K562 (cell line): Measurements from ENCODE around the gene THADA. TPM values are rescaled to one million over a fixed set of nuclear protein-coding genes. Genes with fewer than 3 reads are reported as not detected.

Experiments
- ATF1 ChIP-seq, 2 experiments: fragments of 450-650 bp in 1 of 2; IDR thresholded peaks; 2 replicates each; pipeline ENCODE4 v1.6.1; 2016; ENCODE audit warnings: missing compliant biosample characterization in 1 of 2, missing genetic modification characterization in 1 of 2
- EHMT2 ChIP-seq: fragments of 450-650 bp; IDR thresholded peaks from 2 replicates; pipeline ENCODE4 v1.6.1; 2018; ENCODE audit warnings: antibody characterized with exemption
- ESRRA ChIP-seq: fragments of 450-650 bp; IDR thresholded peaks from 2 replicates; pipeline ENCODE4 v1.6.1; 2014; ENCODE audit warnings: low read depth, mild to moderate bottlenecking, moderate library complexity, borderline replicate concordance
- FOXK1 ChIP-seq: sonication (generic); formaldehyde crosslinking; IDR thresholded peaks from 2 replicates; pipeline ENCODE4 v1.8.0; 2022; ENCODE audit warnings: missing genetic modification reagents, mild to moderate bottlenecking, borderline replicate concordance
- FOXP4 ChIP-seq: sonication (generic); formaldehyde crosslinking; IDR thresholded peaks from 2 replicates; pipeline ENCODE4 v1.8.0; 2022; ENCODE audit warnings: mild to moderate bottlenecking, missing genetic modification reagents, borderline replicate concordance
- KAT7 ChIP-seq: sonication (generic); formaldehyde crosslinking; IDR thresholded peaks from 2 replicates; pipeline ENCODE4 v1.8.0; 2022; ENCODE audit warnings: missing genetic modification reagents, mild to moderate bottlenecking, borderline replicate concordance
- SIN3A ChIP-seq, 2 experiments: fragments of 150-350 bp in 1 of 2; IDR thresholded peaks; 2 replicates each; pipeline ENCODE4 v1.6.1; 2011 to 2016; ENCODE audit warnings: borderline replicate concordance in 2 of 2, low read depth in 2 of 2, low read length in 2 of 2, mild to moderate bottlenecking in 2 of 2, moderate library complexity in 2 of 2; ENCODE audit not compliant: control insufficient read depth in 1 of 2
- TCF3 ChIP-seq: sonication (generic); formaldehyde crosslinking; IDR thresholded peaks from 2 replicates; pipeline ENCODE4 v1.4.0; 2020; ENCODE audit warnings: mild to moderate bottlenecking, missing genetic modification reagents
- ZNF253 ChIP-seq: fragments of 250-450 bp; sonication (Bioruptor Pico); conservative IDR thresholded peaks from 2 replicates; pipeline ENCODE4 v1.6.1; 2021; ENCODE audit warnings: mild to moderate bottlenecking
- ZSCAN32 ChIP-seq: fragments of 450-650 bp; formaldehyde crosslinking; IDR thresholded peaks from 2 replicates; pipeline ENCODE4 v1.4.0; 2020; ENCODE audit warnings: mild to moderate bottlenecking, moderate library complexity
- polyA plus RNA-seq, 8 experiments: library from polyadenylated mRNA; depleted of rRNA in 4 of 8; stranded (reverse) in 5 of 8; unstranded in 3 of 8; fragments of >200 nt; fragmentation: Nextera tagmentation in 2 of 8; fragmentation: Illumina TruSeq in 1 of 8; extraction: Ambion mirVana in 2 of 8; extraction: Trizol in 1 of 8; gene quantifications; 2 replicates each; pipeline versions ENCODE4 v1.2.1 to v1.2.3, GENCODE V29; 2011 to 2014; ENCODE audit warnings: inconsistent platforms in 1 of 8, missing spikeins in 1 of 8
- total RNA-seq, 7 experiments: library from RNA; depleted of rRNA in 6 of 7; stranded (reverse); fragments of >200 nt in 6 of 7; fragmentation: Illumina TruSeq in 2 of 7; extraction: Trizol in 2 of 7; gene quantifications; 2 replicates each; pipeline versions ENCODE4 v1.2.1 to v1.2.3, GENCODE V29; 2011 to 2021; ENCODE audit warnings: low replicate concordance in 1 of 7
- TF ChIP-seq, protein P1 (sequence below), 2 experiments: fragments of 450-650 bp; IDR thresholded peaks; 2 replicates each; pipeline ENCODE4 v1.6.1; 2016
- TF ChIP-seq, protein P2 (sequence below): sonication (generic); formaldehyde crosslinking; IDR thresholded peaks from 2 replicates; pipeline ENCODE4 v1.8.1; 2023; ENCODE audit warnings: mild to moderate bottlenecking, missing genetic modification reagents
- TF ChIP-seq, protein P3 (sequence below): IDR thresholded peaks from 2 replicates; pipeline ENCODE4 v1.6.1; 2011; ENCODE audit warnings: borderline replicate concordance, low read depth, mild to moderate bottlenecking, moderate library complexity, low read length; ENCODE audit not compliant: insufficient read depth, poor library complexity, severe bottlenecking

THADA gene
- total and polyA plus RNA-seq, 9 of the 15 experiments (the other 6 are each of a cell fraction or from before 2014, with no cell fraction given) = 17.8 to 34.7 (median 31.9) TPM

GRCh38 chr2:43210467-43211303, 385.2 kb downstream of the THADA start (continued):
- TF ChIP-seq, protein P1, sequence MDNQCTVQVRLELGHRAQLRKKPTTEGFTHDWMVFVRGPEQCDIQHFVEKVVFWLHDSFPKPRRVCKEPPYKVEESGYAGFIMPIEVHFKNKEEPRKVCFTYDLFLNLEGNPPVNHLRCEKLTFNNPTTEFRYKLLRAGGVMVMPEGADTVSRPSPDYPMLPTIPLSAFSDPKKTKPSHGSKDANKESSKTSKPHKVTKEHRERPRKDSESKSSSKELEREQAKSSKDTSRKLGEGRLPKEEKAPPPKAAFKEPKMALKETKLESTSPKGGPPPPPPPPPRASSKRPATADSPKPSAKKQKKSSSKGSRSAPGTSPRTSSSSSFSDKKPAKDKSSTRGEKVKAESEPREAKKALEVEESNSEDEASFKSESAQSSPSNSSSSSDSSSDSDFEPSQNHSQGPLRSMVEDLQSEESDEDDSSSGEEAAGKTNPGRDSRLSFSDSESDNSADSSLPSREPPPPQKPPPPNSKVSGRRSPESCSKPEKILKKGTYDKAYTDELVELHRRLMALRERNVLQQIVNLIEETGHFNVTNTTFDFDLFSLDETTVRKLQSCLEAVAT (IDR thresholded peaks at IDR 0.05) = peak in 1 of 2 experiments; percentile 96; a peak in 2 of 4 replicates
- TF ChIP-seq ZNF253 (CRISPR knock-in tag) = no peak
- TF ChIP-seq SIN3A (IDR thresholded peaks at IDR 0.05; ENCODE audit: borderline replicate concordance in 2 of 2, control insufficient read depth in 1 of 2, low read depth in 2 of 2, low read length in 2 of 2) = no peak
- no peak for TF ChIP-seq EHMT2
- TF ChIP-seq, protein P2, sequence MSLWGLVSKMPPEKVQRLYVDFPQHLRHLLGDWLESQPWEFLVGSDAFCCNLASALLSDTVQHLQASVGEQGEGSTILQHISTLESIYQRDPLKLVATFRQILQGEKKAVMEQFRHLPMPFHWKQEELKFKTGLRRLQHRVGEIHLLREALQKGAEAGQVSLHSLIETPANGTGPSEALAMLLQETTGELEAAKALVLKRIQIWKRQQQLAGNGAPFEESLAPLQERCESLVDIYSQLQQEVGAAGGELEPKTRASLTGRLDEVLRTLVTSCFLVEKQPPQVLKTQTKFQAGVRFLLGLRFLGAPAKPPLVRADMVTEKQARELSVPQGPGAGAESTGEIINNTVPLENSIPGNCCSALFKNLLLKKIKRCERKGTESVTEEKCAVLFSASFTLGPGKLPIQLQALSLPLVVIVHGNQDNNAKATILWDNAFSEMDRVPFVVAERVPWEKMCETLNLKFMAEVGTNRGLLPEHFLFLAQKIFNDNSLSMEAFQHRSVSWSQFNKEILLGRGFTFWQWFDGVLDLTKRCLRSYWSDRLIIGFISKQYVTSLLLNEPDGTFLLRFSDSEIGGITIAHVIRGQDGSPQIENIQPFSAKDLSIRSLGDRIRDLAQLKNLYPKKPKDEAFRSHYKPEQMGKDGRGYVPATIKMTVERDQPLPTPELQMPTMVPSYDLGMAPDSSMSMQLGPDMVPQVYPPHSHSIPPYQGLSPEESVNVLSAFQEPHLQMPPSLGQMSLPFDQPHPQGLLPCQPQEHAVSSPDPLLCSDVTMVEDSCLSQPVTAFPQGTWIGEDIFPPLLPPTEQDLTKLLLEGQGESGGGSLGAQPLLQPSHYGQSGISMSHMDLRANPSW (CRISPR knock-in tag) = no peak
- no peak for TF ChIP-seq ATF1 (CRISPR knock-in tag; IDR thresholded peaks at IDR 0.05)
- TF ChIP-seq ATF1 (tag; IDR thresholded peaks at IDR 0.05) = peak; percentile 74
- peak; percentile 88; the same call in 1 of the 2 replicates for TF ChIP-seq ESRRA
- TF ChIP-seq, protein P3, sequence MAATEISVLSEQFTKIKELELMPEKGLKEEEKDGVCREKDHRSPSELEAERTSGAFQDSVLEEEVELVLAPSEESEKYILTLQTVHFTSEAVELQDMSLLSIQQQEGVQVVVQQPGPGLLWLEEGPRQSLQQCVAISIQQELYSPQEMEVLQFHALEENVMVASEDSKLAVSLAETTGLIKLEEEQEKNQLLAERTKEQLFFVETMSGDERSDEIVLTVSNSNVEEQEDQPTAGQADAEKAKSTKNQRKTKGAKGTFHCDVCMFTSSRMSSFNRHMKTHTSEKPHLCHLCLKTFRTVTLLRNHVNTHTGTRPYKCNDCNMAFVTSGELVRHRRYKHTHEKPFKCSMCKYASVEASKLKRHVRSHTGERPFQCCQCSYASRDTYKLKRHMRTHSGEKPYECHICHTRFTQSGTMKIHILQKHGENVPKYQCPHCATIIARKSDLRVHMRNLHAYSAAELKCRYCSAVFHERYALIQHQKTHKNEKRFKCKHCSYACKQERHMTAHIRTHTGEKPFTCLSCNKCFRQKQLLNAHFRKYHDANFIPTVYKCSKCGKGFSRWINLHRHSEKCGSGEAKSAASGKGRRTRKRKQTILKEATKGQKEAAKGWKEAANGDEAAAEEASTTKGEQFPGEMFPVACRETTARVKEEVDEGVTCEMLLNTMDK = no peak
- TF ChIP-seq FOXK1 (CRISPR knock-in tag) = no peak
- peak; percentile 74; the same call in 1 of the 2 replicates for TF ChIP-seq KAT7 (CRISPR knock-in tag)
- TF ChIP-seq ZSCAN32 = no peak
- peak; percentile 90; the same call in 1 of the 2 replicates for TF ChIP-seq FOXP4 (CRISPR knock-in tag)
- peak; percentile 55 for TF ChIP-seq TCF3 (CRISPR knock-in tag)
